HG02870 (cell line): ENCODE data around the gene GTF2H3.

Experiments used
- ATAC-seq: cut with Tn5 transposase; IDR thresholded peaks from one replicate; pipeline ENCODE4 v1.9.1; 2021; ENCODE audit warnings: mild to moderate bottlenecking, moderate library complexity; ENCODE audit not compliant: unreplicated experiment

The GTF2H3 gene

DNA sequence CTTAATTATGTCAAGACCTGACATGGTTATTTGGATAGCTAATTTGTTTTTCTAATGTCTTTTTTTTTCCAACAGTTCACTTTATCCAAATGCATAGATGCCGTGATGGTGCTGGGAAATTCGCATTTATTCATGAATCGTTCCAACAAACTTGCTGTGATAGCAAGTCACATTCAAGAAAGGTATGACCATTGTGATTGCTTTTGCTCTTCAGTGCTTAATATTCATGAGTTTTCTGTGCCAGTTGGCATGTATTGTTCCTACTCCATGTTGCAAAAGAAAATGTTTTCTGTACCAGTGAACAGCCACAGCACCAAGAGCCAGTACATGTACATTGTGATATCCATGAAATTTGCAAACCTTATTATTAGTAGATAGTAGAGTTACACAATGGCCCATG is 11.8 kb downstream of the GTF2H3 start:
- no peak for ATAC-seq

DNA sequence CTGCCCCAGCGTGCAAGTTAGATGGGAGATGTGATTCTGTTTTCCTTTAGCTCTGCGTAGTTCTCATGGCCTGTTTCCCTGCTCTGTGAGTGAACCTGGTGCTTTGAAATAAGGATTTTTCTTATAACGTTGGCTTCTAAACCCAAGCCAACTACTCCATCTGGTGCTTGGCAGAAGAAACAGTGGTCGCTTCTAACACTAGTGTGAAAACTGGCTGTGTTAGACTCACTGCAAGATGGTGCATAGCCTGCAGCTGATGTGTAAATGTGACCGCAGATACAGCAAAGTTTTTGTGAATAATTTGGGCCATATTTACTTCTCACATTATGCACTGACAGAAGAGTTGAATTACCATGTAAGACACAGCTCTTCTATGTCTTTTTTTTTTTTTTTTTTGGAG is 12.2 kb downstream of the GTF2H3 start:
- ATAC-seq: no peak

DNA sequence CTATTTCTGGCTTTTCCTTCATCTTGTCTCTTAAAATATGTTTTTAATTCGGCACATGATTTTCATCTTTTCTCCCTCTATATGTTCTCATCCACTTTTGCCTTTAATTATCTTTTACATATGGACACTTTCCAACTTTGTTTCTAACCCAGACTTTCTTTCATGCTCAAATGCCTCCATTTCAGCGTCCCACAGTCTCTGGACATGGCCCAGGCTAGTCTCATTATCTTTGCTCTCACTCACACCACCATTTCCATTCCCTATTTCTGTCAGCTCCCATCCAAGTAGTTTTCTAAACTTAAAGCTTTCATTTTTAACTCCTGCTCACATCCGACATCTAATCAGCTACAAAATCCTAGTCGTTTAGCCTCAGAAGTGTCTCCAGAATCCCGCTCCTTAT is 14.8 kb downstream of the GTF2H3 start:
- ATAC-seq: no peak

DNA sequence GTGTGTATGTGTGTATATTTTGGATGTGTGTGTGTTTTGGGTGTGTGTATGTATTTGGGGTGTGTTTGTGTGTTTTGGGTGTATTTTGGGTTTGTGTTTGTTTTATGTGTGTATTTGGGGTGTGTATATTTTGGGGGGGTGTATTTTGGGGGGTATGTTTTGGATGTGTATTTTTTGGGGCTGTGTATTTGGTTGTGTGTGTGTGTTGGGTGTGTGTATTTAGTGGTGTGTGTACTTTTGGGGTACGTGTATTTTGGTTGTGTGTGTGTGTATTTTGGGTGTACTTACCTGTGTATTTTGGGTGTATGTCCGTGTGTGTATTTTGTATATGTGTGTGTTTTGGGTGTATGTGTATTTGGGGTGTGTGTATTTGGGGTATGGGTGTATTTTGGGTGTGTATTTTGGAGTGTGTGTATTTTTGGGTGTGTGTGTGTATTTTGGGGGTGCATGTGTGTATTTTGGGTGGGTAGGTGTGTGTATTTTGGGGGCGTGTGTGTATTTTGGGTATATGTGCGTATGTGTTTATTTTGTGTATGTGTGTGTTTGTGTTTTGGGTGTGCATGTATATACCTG is 20.6 kb downstream of the GTF2H3 start:
- ATAC-seq: no peak

DNA sequence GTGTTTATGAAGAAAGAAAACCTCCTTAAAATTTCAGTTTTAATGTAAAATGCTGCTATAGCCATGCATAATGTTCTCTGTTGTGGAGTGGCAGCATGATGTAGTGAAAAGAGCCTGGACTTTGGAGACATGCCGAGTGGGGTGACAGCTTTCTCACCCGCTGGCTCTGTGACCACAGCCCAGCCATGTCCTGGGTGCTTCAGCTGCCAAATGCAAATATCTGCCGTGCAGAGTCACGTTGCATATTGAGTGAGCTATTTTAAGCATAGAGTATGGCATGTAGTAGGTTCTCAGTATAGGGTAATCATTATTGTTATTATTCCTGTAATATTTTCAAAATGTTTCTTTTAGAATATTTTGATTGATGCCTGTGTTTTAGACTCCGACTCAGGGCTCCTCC is 21.8 kb downstream of the GTF2H3 start:
- ATAC-seq: peak; percentile 87

DNA sequence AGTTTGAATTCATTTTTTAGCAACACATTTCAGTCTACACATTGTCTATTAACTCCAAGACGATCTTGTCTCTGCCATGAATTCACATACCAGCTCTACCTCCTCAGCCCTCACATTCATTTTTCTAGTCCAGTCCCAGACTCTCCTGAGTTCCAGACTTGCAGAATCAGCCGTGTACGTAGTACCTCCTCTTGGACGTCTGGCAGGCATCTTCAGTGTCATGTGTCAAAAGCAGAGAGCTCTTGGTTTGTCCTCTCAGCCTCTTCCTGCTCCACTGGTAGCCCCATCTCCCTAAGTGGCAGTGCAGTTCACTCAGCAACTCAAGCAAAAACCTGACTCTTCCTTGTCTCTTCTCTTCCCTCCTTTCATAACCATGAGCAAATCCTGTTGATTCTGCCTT is 22.8 kb downstream of the GTF2H3 start:
- no peak for ATAC-seq

DNA sequence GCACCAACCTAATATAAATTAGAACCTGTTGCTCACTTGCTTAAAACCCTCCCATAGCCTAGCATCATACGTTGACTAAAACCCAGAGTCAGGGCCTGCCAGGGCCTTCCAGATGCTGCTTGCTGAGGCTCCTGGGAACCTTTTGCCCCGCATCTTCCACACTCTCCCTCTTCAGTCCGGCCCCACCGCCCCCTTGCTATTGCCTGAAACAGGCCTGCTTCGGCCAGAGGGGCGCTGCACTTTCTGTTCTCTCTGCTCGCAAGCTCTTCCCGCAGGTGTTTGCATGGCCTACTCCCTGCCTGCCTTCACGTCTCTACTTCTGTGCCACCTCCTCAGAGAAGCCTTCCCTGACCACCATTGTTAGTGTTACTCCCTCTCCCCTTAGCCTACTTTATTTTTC is 23.6 kb downstream of the GTF2H3 start:
- ATAC-seq: no peak

DNA sequence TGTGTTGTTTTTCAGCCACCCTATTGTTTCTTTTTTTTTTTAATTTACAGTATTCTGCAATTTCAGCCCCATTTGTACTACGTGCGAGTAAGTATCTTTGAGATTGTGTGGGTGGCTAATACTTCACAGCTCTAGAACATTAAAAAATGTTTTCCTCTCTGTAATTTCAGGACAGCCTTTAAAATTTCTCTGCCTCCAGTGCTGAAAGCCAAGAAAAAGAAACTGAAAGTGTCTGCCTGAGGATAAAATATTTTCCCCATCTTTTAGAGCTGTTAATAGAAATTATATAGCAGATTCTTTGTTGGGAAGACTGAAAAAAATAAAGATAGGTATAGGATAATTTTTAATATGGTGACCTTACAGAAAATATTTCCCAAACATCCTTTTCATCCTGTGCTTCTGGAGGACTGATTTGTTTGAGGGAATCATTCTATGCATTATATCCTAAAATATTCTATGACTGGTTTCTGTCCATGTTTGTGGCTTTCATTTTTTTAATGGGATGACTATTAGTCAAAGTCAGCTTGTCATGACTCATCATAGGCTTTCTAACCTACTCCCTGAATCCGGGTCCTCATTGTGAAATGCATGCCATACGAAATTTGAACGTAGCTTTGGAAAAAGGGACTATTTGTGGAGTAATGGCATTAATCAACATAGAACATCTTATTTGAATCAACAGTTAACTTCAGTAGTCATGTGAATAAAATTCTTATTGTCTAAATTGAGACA is 26.5 kb downstream of the GTF2H3 start:
- ATAC-seq: no peak

DNA sequence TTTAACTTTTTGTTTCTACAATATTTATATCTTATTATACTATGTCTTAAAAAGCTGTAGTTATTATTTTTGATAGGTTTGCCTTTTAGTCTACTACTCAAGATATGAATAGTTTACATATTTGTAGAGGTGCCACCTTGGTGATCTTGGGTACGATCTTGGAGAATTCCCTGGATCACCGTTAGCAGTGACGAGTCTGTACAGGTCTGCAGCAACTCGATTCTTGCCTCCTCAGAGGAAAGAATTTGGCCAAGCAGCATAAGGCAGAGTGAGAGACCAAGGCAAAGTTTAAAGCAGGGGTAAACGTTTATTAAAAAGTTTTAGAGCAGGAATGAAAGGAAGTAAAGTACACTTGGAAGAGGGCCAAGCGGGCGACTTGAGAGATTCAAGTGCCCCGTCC is 34.1 kb downstream of the GTF2H3 start:
- ATAC-seq: no peak

DNA sequence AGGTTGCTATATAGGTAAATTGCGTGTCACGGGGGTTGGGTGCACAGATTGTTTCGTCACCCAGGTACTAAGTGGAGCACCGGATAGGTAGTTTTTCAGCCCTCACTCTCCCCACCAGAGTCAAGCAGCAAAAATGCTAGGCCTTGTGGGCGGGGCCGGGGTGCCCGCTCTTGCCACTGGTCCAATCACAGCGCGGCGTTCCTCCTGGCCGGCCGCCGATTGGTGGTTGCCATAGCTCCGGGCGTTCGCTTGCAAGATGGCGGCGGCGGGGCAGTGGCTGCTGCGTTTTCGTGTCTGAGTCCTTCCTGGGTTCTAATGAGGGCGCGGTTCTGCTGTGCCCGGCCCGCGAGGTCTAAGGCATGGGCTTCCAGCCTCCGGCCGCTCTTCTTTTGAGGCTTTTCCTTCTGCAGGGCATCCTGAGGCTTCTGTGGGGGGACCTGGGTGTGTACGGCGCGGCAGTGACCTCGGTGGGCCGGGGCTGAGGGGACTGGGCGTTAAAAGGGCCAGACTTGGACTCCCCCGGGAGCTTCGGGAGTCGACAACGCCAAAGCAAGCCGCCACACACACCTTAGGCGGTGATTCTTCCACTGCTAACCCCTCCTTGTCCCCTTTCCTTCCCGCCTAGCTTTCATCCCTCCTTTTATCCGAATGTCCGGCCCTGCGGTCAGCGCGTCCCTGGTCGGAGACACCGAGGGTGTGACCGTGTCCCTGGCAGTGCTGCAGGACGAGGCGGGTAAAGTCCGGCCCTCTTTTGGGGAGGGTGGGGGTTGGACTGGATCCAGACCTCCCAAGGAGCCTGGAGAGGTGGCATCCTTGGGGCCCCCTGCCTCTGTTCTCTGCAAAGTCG is 37.5 kb downstream of the GTF2H3 start, which contains the start of gene TCTN2:
TCTN2 (plus strand) TSS at position 232 of the 847 bp plus-strand sequence; CDS start at position 360, 128 bp downstream.
- peak; percentile 97 for ATAC-seq

DNA sequence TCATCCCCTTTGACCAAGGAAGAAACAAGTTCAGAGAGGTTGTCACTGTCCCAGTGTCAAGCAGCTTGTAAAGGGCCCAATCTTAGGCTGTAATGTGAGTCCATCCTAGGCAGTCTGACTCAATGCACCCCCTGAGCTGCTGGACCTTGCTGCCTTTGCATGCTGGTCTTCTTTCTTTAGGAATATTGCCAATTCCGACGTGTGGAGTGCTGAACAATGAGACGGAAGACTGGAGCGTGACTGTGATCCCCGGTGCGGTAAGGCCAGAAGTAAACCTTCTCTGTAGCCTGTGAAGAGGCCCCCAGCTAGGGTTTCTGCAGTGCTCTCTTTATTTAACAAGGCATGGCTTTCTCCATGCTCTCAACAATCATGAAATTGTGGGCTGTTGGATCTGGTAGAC is 38.2 kb downstream of the GTF2H3 start:
- no peak for ATAC-seq

DNA sequence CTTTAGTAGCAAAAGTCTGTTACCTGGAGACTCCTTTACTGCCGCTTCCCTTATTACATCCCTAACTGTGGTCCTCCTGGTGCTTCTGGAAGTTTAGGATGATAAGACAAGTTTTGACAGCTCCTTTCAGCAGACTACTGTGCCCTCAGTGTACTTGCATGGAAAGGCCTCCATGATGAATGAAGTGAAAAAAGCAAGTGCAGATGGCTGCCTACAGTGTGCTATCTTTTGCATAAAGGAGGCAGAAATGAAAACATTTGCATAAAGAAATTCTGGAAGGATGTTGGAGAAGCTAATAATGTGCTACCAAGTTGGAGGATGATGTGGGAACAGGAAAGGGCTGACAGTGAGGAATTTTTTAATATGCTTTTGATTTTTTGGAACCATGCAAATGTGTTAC is 41.8 kb downstream of the GTF2H3 start:
- no peak for ATAC-seq

DNA sequence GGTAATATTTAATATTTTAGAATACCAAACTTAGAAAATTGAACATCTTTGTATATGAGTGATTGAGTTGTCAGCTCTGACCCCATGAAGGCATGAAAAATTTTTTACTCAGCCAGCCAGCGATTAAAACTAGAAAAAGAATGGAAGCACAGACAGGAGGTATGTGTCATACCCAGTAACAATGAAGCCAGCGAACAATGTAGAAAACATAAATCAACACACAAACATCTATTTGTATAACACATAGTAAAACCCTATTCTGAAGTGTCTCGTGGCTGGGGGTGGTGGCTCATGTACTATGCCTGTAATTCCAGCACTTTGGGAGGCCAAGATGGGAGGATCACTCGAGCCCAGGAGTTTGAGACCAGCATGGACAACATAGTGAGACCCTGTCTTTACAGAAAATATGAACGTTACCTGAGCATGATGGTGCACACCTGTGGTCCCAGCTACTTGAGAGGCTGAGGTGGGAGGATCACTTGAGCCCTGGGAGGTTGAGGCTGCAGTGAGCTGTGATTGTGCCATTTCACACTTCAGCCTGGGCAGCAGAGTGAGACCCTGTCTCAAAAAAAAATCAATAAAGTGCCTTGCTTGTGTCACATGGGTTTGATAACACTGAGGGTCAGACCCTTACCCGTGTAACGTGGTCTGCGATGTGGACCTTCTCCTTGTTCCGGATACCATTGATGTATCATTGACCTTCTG is 43.1 kb downstream of the GTF2H3 start:
- no peak for ATAC-seq

DNA sequence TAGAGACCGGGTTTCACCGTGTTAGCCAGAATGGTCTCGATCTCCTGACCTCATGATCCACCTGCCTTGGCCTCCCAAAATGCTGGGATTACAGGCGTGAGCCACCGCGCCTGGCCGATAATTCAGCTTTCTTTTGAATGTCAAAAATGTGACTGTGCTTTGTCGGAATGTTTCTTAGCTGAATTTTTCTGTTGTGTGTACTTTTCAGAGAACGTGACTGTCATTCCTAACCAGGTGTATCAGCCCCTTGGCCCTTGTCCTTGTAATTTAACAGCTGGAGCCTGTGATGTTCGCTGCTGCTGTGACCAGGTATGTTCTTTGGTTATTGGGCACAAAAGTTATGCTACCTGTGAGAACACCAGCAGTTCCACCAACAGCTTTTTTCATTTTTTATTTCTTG is 45.4 kb downstream of the GTF2H3 start:
- ATAC-seq: no peak

DNA sequence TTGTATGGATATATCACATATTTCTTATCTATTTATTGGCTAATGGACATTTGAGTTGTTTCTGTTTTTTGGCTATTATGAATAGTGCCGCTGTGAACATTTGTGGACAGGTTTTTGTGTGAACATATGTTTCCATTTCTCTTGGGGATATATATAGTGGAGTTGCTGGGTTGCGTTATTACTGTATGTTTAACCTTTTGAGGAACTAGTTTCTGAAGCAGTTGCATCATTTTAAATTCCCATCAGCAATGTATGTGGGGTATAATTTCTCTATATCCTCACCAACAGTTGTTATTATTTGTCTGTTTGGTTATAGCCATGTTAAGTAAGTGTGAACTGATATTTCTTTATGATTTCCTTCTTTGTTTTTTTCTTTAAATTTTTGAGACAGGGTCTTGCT is 48.0 kb downstream of the GTF2H3 start:
- peak; percentile 70 for ATAC-seq

DNA sequence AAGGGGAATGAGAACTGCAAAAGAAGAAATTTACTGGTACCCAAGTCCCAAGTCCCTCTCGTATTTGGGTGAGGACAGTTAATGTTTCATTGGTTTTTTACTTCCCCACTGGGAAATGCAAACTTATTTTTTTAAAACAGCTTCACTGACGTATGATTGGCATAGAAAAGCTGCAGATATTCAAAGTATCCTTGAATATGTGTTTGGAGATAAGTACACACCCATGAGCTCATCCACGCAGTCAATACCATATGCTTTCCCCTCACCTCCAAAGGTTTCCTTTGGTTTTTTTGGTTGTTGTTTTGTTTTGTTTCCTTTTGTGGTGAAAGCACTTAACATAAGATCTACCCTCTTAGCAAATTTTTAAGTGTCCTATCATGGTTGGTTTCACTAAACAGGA is 50.3 kb downstream of the GTF2H3 start:
- no peak for ATAC-seq

DNA sequence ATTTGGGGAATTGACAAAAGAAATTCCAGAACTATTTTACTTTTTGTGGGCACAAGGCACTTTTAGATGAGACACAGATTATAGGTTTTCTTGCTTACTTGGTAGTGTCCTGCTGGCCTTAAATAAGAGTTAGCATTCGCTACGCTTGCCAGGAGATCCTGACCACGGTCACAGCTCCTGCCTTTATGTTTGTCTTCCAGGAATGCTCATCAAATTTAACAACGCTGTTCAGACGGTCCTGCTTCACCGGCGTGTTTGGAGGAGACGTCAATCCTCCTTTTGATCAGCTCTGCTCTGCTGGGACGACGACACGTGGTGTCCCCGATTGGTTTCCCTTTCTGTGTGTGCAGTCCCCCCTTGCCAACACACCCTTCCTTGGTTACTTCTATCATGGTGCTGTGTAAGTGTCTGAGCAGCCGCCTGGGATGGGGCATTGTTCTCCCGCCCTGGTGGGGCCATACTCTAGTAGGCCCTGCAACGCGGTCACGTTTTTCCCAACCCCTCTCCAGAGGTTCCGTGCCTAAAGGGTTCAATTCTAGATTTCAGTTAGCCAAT is 53.1 kb downstream of the GTF2H3 start:
- no peak for ATAC-seq

DNA sequence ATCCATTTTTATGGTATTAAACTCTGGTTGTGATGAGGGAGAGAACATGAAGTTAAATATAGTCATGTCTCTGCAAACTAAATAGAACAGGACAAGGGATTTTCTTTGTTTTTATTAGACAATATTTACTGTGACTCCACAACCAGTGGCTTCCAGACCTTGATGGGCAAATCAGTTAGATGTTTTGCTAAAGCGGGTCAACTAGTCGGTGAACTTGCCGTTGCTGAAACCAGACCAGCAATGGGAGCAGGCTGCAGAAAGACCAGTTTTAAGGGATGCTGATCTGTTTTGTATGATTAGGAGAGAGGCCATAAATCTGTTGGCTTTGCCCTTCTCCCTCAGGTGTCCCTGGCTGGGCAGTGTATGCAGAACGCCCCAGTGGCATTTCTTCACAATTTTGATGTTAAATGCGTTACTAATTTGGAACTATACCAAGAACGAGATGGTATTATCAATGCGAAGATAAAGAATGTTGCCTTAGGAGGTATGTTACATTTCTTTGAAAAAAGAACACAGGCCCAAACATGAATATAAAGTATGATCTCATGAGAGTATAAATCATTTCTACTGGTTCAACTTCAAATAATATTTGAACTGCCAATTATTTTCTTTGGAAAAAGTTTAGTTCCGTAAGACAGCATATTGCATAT is 56.7 kb downstream of the GTF2H3 start:
- ATAC-seq: no peak

DNA sequence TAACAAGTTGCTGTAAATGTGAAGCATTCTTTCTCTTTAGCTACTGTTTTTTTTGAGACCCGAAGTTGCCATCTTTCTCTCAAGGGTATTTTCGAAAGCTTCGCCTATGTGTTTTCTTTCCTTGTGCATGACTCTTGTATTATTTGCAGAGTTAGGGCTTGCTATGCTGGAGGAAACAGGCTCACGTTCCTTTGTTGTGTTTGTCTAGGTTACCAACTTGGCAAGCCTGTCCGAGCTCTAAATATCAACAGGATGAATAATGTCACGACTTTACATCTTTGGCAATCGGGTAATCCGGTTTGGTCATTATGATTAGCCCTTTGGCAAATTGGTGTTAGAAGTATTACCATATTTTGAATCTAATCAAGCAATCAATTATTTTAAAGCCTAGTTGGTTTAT is 62.6 kb downstream of the GTF2H3 start:
- ATAC-seq: no peak

DNA sequence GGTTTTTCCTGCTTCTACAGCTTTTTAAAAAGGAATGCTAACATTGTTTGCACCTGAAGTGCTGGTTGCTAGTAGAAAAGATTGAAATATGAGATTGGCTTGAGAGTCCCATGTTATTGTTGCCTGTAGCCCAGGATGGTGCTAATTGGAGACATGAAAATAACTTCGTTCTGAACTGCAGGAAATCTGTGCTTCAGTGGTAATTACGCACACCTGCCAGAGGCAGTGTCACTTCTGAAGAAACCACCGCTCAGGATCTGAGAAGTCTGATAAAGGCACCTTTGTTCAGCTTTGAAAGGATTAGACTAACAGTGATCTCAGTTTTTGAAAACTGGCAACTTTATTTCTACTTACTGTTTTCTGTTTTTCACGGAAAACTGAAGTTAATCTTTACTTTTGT is 63.0 kb downstream of the GTF2H3 start:
- no peak for ATAC-seq

DNA sequence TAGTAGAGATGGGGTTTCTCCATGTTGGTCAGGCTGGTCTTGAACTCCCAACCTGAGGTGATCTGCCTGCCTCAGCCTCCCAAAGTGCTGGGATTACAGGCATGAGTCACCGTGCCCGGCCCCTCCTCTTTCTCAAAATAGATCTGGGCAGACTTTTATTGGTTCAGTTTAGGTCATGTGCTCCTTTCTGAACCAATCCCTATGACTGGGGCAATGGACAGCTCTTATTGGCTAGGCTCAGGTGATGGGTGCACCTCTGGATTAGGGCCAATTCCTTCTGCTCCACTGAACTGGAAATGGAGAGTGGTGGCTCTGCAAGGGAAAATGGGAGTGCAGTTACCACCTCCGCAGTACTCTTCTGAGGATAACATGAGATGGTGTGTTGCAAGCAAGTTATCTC is 72.3 kb downstream of the GTF2H3 start:
- no peak for ATAC-seq
